HG03442 (cell line): Measurements from ENCODE around the gene CCDC30.
"Not testable (repeated sequence)": the region's sequence is repeated elsewhere in the genome, so short reads cannot be mapped to it uniquely, and the experiment has no call there.

Experiments used
- ATAC-seq: cut with Tn5 transposase; IDR thresholded peaks from one replicate; pipeline ENCODE4 v1.9.1; 2021; ENCODE audit warnings: mild to moderate bottlenecking, moderate library complexity; ENCODE audit not compliant: unreplicated experiment

Gene CCDC30

GRCh38 chr1:42518908-42519307 is 55.8 kb downstream of the CCDC30 start:
- no peak for ATAC-seq

- ATAC-seq = no peak
Measured at GRCh38 chr1:42523171-42523570, 60.1 kb downstream of the CCDC30 start.

- no peak for ATAC-seq
Measured at GRCh38 chr1:42524330-42524729, 61.2 kb downstream of the CCDC30 start.

GRCh38 chr1:42529724-42530181 is 66.7 kb downstream of the CCDC30 start:
- ATAC-seq = no peak

GRCh38 chr1:42531043-42531442 is 68.0 kb downstream of the CCDC30 start:
- ATAC-seq = no peak

- no peak for ATAC-seq
Measured at GRCh38 chr1:42533101-42533863, 70.2 kb downstream of the CCDC30 start.

- ATAC-seq = no peak
Measured at GRCh38 chr1:42541104-42541503, 78.0 kb downstream of the CCDC30 start.

GRCh38 chr1:42551180-42551579 is 88.1 kb downstream of the CCDC30 start:
- ATAC-seq = no peak

- ATAC-seq = no peak
Measured at GRCh38 chr1:42551590-42551989, 88.5 kb downstream of the CCDC30 start.

GRCh38 chr1:42552636-42553035 is 89.5 kb downstream of the CCDC30 start:
- ATAC-seq = no peak

- ATAC-seq = no peak
Measured at GRCh38 chr1:42557230-42557851, 94.3 kb downstream of the CCDC30 start.

- no peak for ATAC-seq
Measured at GRCh38 chr1:42567038-42567437, 104.0 kb downstream of the CCDC30 start.

- no peak for ATAC-seq
Measured at GRCh38 chr1:42576935-42577334, 113.8 kb downstream of the CCDC30 start.

GRCh38 chr1:42586016-42586415 is 122.9 kb downstream of the CCDC30 start:
- ATAC-seq = no peak

- no peak for ATAC-seq
Measured at GRCh38 chr1:42587753-42588152, 124.7 kb downstream of the CCDC30 start.

GRCh38 chr1:42592811-42593210 is 129.7 kb downstream of the CCDC30 start:
- no peak for ATAC-seq

- ATAC-seq = no peak
Measured at GRCh38 chr1:42593486-42594100, 130.5 kb downstream of the CCDC30 start.

GRCh38 chr1:42601472-42601871 is 138.4 kb downstream of the CCDC30 start:
- no peak for ATAC-seq

- no peak for ATAC-seq
Measured at GRCh38 chr1:42613803-42614131, 150.7 kb downstream of the CCDC30 start.

- no peak for ATAC-seq
Measured at GRCh38 chr1:42618866-42619265, 155.8 kb downstream of the CCDC30 start.

GRCh38 chr1:42620307-42620706 is 157.2 kb downstream of the CCDC30 start:
- no peak for ATAC-seq

GRCh38 chr1:42621180-42621579 is 158.1 kb downstream of the CCDC30 start:
- not testable (repeated sequence) for ATAC-seq
